Effector memory CD8-positive, alpha-beta T cell (primary cell): Measurements from ENCODE around the gene MUC5AC.
"Not testable (repeated sequence)": the region's sequence is repeated elsewhere in the genome, so short reads cannot be mapped to it uniquely, and the experiment has no call there.

Experiments
- ATAC-seq: fragments of 150-1000 bp; cut with Tn5 transposase; replicated peaks from 2 replicates; pipeline ENCODE4 v1.10.0; 2021; ENCODE audit warnings: mild to moderate bottlenecking, moderate library complexity
- DNase-seq, 3 experiments: peaks; one replicate each; pipeline ENCODE4 v3.0.0; 2021
- H3K27ac Mint-ChIP-seq, 2 donors: one replicate each; pipeline ENCODE4 v1.8.0; 2022; ENCODE audit warnings: mild to moderate bottlenecking in 2 of 2, mixed read lengths in 2 of 2, moderate library complexity in 2 of 2
- H3K27me3 Mint-ChIP-seq, 2 donors: one replicate each; pipeline ENCODE4 v1.8.0; 2022; ENCODE audit warnings: mixed read lengths in 2 of 2
- H3K36me3 Mint-ChIP-seq: one replicate; pipeline ENCODE4 v1.8.0; 2022; ENCODE audit warnings: mild to moderate bottlenecking, moderate library complexity, mixed read lengths; ENCODE audit not compliant: insufficient read depth
- H3K4me1 Mint-ChIP-seq, 2 donors: one replicate each; pipeline ENCODE4 v1.8.0; 2022; ENCODE audit warnings: low read depth in 2 of 2, mixed read lengths in 2 of 2
- H3K4me3 Mint-ChIP-seq, 2 donors: one replicate each; pipeline ENCODE4 v1.8.0; 2022; ENCODE audit warnings: mild to moderate bottlenecking in 2 of 2, mixed read lengths in 2 of 2, moderate library complexity in 2 of 2
- H3K9me3 Mint-ChIP-seq, 2 donors: one replicate each; pipeline ENCODE4 v1.8.0; 2022; ENCODE audit warnings: mixed read lengths in 2 of 2

Gene MUC5AC

DNA sequence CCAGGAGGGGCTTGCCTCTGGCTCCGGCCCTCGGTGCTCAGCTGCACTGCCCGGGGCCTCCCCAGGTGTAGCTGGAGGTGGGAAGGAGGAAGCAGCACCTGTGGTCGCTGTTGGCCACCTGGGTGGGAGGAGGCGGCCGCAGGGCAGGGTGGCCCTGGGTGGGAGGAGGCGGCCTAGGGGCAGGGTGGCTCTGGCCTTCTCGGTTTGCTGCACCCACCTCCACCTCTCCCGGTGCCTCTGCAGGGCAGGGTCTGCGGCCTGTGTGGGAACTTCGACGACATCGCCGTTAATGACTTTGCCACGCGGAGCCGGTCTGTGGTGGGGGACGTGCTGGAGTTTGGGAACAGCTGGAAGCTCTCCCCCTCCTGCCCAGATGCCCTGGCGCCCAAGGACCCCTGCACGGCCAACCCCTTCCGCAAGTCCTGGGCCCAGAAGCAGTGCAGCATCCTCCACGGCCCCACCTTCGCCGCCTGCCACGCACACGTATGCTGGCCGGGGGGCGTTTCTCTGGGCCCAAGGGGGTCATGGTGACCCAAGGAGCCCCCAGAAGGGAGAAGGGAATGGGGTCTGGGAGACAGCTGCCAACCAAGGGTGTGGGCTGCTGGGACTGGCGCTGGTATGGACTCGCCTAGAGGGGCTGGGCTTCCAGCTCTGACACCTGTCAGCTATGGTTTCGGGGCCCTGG lies 20.6 kb downstream of the MUC5AC start:
- Mint-ChIP-seq H3K9me3 (no peaks in the 10 kb centered on the region), H3K4me1 (peaks cover 0 to 3% of the 10 kb centered on the region in 2 donors), H3K27ac (no peak overlapping the region), H3K4me3 (no peak overlapping the region), H3K27me3 (no peaks in the 10 kb centered on the region), H3K36me3 (peaks cover 2% of the 10 kb centered on the region)
- ATAC-seq (no peak), DNase-seq (no peak)

DNA sequence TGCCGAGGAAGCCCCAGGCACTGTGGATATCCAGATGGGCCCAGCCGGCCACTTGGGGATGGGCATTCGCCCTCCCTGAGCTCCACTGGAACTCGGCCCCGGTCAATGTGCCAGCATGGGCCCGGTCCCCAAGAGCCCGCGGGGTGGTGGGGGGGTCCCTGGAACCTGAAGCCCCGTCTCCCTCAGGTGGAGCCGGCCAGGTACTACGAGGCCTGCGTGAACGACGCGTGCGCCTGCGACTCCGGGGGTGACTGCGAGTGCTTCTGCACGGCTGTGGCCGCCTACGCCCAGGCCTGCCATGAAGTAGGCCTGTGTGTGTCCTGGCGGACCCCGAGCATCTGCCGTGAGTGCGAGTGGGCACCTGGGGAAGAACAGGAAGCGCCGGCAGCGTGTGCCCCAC lies 21.2 kb downstream of the MUC5AC start:
- Mint-ChIP-seq H3K36me3 (peaks cover 2% of the 10 kb centered on the region), H3K4me1 (peaks cover 0 to 3% of the 10 kb centered on the region in 2 donors), H3K9me3 (no peaks in the 10 kb centered on the region), H3K27ac (no peak overlapping the region), H3K4me3 (no peak overlapping the region), H3K27me3 (no peaks in the 10 kb centered on the region)
- DNase-seq (no peak), ATAC-seq (no peak)

DNA sequence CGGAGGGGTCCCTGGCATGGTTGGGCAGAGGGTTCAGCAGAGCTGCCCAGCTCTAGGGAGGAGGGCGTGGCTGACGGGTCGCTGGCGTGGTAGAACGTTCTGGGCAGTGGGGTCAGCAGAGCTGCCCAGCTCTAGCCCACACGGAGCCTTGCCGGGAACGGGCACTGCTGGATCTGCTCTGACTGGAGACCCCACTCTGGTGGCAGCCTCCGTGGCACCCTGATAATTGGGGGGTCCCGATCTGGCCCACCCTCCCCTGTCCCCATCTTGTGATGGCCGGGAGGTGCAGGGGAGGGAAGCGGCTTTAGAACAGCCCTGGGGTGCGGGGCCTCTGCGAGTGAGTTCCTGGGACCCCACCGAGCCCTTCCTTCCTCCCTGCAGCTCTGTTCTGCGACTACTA lies 21.9 kb downstream of the MUC5AC start:
- no peak for ATAC-seq
- no peak for DNase-seq
- Mint-ChIP-seq H3K4me1 (peaks cover 0 to 3% of the 10 kb centered on the region in 2 donors), H3K4me3 (no peak overlapping the region), H3K27me3 (no peaks in the 10 kb centered on the region), H3K36me3 (peaks cover 2% of the 10 kb centered on the region), H3K9me3 (no peaks in the 10 kb centered on the region), H3K27ac (no peak overlapping the region)

DNA sequence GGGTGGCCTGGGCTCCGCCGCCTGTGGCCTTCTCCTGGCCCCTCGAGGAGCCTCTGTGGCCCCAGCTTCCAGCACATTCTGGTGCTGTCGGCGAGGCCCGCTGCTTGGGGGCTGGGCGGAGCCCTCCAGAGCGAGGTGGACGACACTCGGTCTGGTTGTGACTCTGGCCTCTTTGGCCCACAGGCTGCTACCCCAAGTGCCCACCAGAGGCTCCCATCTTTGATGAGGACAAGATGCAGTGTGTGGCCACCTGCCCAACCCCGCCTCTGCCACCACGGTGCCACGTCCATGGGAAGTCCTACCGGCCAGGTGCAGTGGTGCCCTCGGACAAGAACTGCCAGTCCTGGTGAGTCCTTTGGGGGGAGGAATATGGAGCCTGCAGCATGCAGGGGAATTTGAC lies 22.4 kb downstream of the MUC5AC start:
- Mint-ChIP-seq H3K4me1 (peaks cover 0 to 3% of the 10 kb centered on the region in 2 donors), H3K27me3 (no peaks in the 10 kb centered on the region), H3K4me3 (no peak overlapping the region), H3K27ac (no peak overlapping the region), H3K36me3 (peaks cover 2% of the 10 kb centered on the region), H3K9me3 (no peaks in the 10 kb centered on the region)
- DNase-seq (no peak), ATAC-seq (no peak)

DNA sequence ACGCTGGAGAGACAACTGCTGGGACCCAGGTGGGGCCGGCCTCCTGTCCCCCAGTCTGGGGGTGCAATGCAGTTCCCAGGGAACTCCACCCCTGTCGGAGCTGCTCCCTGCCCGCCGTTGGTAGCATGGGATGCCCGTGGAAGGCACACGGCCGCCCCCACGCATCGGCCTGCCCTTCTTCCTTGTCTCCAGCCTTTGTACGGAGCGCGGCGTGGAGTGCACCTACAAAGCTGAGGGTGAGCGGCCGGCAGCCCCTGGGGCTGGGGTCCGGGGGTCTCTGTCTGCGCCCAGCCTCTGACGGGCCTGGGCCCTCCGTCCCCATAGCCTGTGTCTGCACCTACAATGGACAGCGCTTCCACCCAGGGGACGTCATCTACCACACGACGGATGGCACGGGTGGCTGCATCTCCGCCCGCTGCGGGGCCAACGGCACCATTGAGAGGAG lies 23.2 kb downstream of the MUC5AC start:
- no peak for DNase-seq
- ATAC-seq, result no peak
- Mint-ChIP-seq H3K27me3 (no peaks in the 10 kb centered on the region), H3K9me3 (no peaks in the 10 kb centered on the region), H3K36me3 (no peaks in the 10 kb centered on the region), H3K27ac (no peak overlapping the region), H3K4me1 (peaks cover 0 to 3% of the 10 kb centered on the region in 2 donors), H3K4me3 (no peak overlapping the region)

DNA sequence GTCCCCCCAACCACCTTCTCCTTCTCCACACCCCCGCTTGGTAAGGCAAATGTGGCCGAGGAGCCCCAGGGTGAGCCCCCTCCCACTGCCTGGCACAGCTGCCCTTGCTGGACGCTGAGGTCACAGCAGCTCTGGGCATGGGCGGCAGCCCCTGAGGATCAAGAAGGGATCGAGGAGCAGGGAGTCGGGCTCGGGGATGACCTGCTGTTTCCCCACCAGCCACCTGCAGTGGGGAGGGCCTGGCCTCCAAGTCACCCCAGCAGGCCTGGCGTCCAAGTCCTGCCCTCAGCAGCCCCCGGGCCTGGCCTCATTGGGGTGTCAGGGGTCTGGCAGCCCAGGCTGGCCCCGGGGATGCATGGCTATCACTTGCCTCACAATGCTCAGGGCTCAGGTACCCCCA lies 23.7 kb downstream of the MUC5AC start:
- Mint-ChIP-seq H3K9me3 (no peaks in the 10 kb centered on the region), H3K36me3 (no peaks in the 10 kb centered on the region), H3K27me3 (no peaks in the 10 kb centered on the region), H3K4me1 (peaks cover 0 to 3% of the 10 kb centered on the region in 2 donors), H3K27ac (no peak overlapping the region), H3K4me3 (no peak overlapping the region)
- DNase-seq (no peak), ATAC-seq (no peak)

DNA sequence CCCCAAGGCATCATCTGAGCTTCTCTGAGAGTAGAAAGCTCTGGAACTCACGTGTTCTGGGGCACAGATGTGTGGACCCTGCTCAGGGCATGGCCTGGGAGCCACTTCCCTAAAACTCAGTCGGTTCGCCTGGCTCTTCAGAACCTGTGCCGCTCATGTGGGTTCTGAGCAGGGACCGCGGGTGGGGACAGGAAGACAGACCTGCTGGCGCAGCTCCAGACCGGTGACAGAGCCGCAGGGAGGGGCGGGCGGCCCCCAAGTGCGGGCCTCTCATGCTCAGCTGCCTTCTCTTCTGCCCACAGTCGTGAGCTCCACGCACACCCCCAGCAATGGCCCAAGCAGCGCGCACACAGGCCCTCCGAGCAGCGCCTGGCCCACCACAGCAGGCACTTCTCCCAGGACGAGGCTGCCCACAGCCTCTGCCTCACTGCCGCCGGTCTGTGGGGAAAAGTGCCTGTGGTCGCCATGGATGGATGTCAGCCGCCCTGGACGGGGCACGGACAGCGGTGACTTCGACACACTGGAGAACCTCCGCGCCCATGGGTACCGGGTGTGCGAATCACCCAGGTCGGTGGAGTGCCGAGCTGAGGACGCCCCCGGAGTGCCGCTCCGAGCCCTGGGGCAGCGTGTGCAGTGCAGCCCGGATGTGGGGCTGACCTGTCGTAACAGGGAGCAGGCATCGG lies 24.2 kb downstream of the MUC5AC start:
- peaks cover 0 to 3% of the 10 kb centered on the region in 2 donors for H3K4me1 Mint-ChIP-seq
- no peak for DNase-seq
- no peak overlapping the region for H3K27ac Mint-ChIP-seq
- H3K27me3 Mint-ChIP-seq, result no peaks in the 10 kb centered on the region
- H3K4me3 Mint-ChIP-seq, result no peak overlapping the region
- no peaks in the 10 kb centered on the region for H3K9me3 Mint-ChIP-seq
- H3K36me3 Mint-ChIP-seq, result no peaks in the 10 kb centered on the region
- no peak for ATAC-seq

DNA sequence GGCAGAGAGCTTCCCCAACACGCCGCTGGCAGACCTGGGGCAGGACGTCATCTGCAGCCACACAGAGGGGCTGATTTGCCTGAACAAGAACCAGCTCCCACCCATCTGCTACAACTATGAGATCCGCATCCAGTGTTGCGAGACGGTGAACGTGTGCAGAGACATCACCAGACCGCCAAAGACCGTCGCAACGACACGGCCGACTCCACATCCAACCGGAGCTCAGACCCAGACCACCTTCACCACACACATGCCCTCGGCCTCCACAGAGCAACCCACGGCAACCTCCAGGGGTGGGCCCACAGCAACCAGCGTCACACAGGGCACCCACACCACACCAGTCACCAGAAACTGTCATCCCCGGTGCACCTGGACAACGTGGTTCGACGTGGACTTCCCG lies 26.4 kb downstream of the MUC5AC start:
- not testable (repeated sequence) for ATAC-seq, H3K4me1 Mint-ChIP-seq, H3K9me3 Mint-ChIP-seq

DNA sequence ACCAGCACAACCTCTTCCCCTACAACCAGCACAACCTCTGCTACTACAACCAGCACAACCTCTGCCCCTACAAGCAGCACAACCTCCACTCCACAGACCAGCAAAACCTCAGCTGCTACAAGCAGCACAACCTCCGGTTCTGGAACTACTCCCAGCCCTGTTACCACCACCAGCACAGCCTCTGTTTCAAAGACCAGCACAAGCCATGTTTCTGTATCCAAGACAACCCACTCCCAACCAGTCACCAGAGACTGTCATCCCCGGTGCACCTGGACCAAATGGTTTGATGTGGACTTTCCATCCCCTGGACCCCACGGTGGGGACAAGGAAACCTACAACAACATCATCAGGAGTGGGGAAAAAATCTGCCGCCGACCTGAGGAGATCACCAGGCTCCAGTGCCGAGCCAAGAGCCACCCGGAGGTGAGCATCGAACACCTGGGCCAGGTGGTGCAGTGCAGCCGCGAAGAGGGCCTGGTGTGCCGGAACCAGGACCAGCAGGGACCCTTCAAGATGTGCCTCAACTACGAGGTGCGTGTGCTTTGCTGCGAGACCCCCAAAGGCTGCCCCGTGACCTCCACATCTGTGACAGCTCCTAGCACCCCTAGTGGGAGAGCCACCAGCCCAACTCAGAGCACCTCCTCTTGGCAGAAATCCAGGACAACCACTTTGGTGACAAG lies 30.8 kb downstream of the MUC5AC start:
- H3K27ac Mint-ChIP-seq, ATAC-seq: not testable (repeated sequence)

More for the DNA sequence above, 26.4 kb downstream of the MUC5AC start:
- not testable (repeated sequence) for H3K27me3 Mint-ChIP-seq, H3K27ac Mint-ChIP-seq, H3K36me3 Mint-ChIP-seq, DNase-seq, H3K4me3 Mint-ChIP-seq

DNA sequence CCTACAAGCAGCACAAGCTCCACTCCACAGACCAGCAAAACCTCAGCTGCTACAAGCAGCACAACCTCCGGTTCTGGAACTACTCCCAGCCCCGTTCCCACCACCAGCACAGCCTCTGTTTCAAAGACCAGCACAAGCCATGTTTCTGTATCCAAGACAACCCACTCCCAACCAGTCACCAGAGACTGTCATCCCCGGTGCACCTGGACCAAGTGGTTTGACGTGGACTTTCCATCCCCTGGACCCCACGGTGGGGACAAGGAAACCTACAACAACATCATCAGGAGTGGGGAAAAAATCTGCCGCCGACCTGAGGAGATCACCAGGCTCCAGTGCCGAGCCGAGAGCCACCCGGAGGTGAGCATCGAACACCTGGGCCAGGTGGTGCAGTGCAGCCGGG lies 32.1 kb downstream of the MUC5AC start:
- H3K27me3 Mint-ChIP-seq, H3K4me1 Mint-ChIP-seq, H3K27ac Mint-ChIP-seq, DNase-seq, H3K9me3 Mint-ChIP-seq, ATAC-seq, H3K4me3 Mint-ChIP-seq, H3K36me3 Mint-ChIP-seq: not testable (repeated sequence)

More for the DNA sequence above, 30.8 kb downstream of the MUC5AC start:
- not testable (repeated sequence) for H3K4me1 Mint-ChIP-seq, H3K9me3 Mint-ChIP-seq, DNase-seq, H3K27me3 Mint-ChIP-seq, H3K36me3 Mint-ChIP-seq, H3K4me3 Mint-ChIP-seq

DNA sequence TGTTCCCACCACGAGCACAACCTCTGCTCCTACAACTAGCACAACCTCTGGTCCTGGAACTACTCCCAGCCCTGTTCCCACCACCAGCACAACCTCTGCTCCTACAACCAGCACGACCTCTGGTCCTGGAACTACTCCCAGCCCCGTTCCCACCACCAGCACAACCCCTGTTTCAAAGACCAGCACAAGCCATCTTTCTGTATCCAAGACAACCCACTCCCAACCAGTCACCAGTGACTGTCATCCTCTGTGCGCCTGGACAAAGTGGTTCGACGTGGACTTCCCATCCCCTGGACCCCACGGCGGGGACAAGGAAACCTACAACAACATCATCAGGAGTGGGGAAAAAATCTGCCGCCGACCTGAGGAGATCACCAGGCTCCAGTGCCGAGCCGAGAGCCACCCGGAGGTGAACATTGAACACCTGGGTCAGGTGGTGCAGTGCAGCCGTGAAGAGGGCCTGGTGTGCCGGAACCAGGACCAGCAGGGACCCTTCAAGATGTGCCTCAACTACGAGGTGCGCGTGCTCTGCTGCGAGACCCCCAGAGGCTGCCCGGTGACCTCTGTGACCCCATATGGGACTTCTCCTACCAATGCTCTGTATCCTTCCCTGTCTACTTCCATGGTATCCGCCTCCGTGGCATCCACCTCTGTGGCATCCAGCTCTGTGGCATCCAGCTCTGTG lies 34.2 kb downstream of the MUC5AC start:
- not testable (repeated sequence) for H3K4me1 Mint-ChIP-seq, H3K9me3 Mint-ChIP-seq, H3K4me3 Mint-ChIP-seq, ATAC-seq, H3K27me3 Mint-ChIP-seq, H3K27ac Mint-ChIP-seq, H3K36me3 Mint-ChIP-seq, DNase-seq

DNA sequence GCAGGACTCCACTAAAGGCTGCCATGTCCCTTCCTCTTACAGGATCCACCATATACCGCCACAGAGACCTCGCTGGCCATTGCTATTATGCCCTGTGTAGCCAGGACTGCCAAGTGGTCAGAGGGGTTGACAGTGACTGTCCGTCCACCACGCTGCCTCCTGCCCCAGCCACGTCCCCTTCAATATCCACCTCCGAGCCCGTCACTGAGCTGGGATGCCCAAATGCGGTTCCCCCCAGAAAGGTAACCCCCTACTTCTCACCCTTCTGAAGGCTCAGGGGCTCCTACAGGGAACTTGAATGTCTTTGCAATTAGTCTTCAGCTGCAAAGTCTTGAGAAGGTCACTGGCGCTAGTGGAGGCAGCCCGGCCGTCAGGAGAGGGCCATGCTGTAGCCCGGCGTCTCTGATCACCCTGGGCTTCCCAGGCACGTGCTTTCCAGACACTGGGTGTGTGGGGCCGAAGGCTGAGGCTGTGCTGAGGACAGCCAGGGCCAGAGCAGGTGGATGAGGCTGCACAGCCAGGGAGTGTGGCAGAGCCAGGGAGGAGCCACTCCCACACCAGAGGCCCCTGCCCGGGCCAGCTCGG lies 35.1 kb downstream of the MUC5AC start:
- DNase-seq, result no peak
- Mint-ChIP-seq H3K4me1 (no peaks in the 10 kb centered on the region), H3K27ac (no peak overlapping the region), H3K9me3 (no peaks in the 10 kb centered on the region), H3K27me3 (no peaks in the 10 kb centered on the region), H3K36me3 (no peaks in the 10 kb centered on the region), H3K4me3 (no peak overlapping the region)
- ATAC-seq, result no peak
